ENCODE data around the gene FEM1B.

Gene FEM1B

GRCh38 chr15:68258692-68259091 is 18.9 kb upstream of the FEM1B start:
- in situ Hi-C loops (cut with MboI; ENCODE audit: low sequenced_read_pairs) = no loop called here

GRCh38 chr15:68259883-68260282 is 17.7 kb upstream of the FEM1B start:
- in situ Hi-C loops (cut with MboI; ENCODE audit: low sequenced_read_pairs) = no loop called here

GRCh38 chr15:68261241-68261640 is 16.3 kb upstream of the FEM1B start:
- in situ Hi-C loops (cut with MboI; ENCODE audit: low sequenced_read_pairs) = no loop called here

- in situ Hi-C loops (cut with MboI; ENCODE audit: low sequenced_read_pairs) = no loop called here
Observed at GRCh38 chr15:68261980-68262379, 15.6 kb upstream of the FEM1B start.

GRCh38 chr15:68262514-68263356 is 14.8 kb upstream of the FEM1B start:
- in situ Hi-C loops (cut with MboI; ENCODE audit: low sequenced_read_pairs) = no loop called here

- in situ Hi-C loops (cut with MboI; ENCODE audit: low sequenced_read_pairs) = no loop called here
Observed at GRCh38 chr15:68264282-68264681, 13.3 kb upstream of the FEM1B start.

- in situ Hi-C loops (cut with MboI; ENCODE audit: low sequenced_read_pairs) = no loop called here
Observed at GRCh38 chr15:68265081-68265480, 12.5 kb upstream of the FEM1B start.

GRCh38 chr15:68265674-68266073 is 11.9 kb upstream of the FEM1B start:
- in situ Hi-C loops (cut with MboI; ENCODE audit: low sequenced_read_pairs) = no loop called here

- in situ Hi-C loops (cut with MboI; ENCODE audit: low sequenced_read_pairs) = no loop called here
Observed at GRCh38 chr15:68268405-68268804, 9.1 kb upstream of the FEM1B start.

GRCh38 chr15:68271854-68272471 is 5.6 kb upstream of the FEM1B start:
- in situ Hi-C loops (cut with MboI; ENCODE audit: low sequenced_read_pairs) = no loop called here

- in situ Hi-C loops (cut with MboI; ENCODE audit: low sequenced_read_pairs) = no loop called here
Observed at GRCh38 chr15:68272721-68273271, 4.7 kb upstream of the FEM1B start.

- in situ Hi-C loops (cut with MboI; ENCODE audit: low sequenced_read_pairs) = no loop called here
Observed at GRCh38 chr15:68274201-68274848, 3.2 kb upstream of the FEM1B start.

- in situ Hi-C loops (cut with MboI; ENCODE audit: low sequenced_read_pairs) = no loop called here
Observed at GRCh38 chr15:68275165-68275746, 2.3 kb upstream of the FEM1B start.

GRCh38 chr15:68276668-68277067 is 877 bp upstream of the FEM1B start:
- in situ Hi-C loops (cut with MboI; ENCODE audit: low sequenced_read_pairs) = no loop called here

GRCh38 chr15:68277131-68277602 is 378 bp upstream of the FEM1B start:
- in situ Hi-C loops (cut with MboI; ENCODE audit: low sequenced_read_pairs) = no loop called here

- in situ Hi-C loops (cut with MboI; ENCODE audit: low sequenced_read_pairs) = no loop called here
Observed at GRCh38 chr15:68278345-68278594, 725 bp downstream of the FEM1B start.

- in situ Hi-C loops (cut with MboI; ENCODE audit: low sequenced_read_pairs) = no loop called here
Observed at GRCh38 chr15:68278595-68279405, 1.3 kb downstream of the FEM1B start.

- in situ Hi-C loops (cut with MboI; ENCODE audit: low sequenced_read_pairs) = no loop called here
Observed at GRCh38 chr15:68279779-68280753, 2.5 kb downstream of the FEM1B start.

- in situ Hi-C loops (cut with MboI; ENCODE audit: low sequenced_read_pairs) = no loop called here
Observed at GRCh38 chr15:68281008-68281407, 3.5 kb downstream of the FEM1B start.

All from HL-60/S4 treated with retinoic acid at 250 ng/mL for 4 days and 3 days (cell line).